IMR-90 (cell line): ENCODE measurements around the gene SDS. TPM values are rescaled to one million over a fixed set of nuclear protein-coding genes. Genes with fewer than 3 reads are reported as not detected.

ENCODE experiments used
- ATAC-seq: fragments of 200-7000 bp; cut with Tn5 transposase; 2 replicates; pipeline ENCODE4 v1.9.1; 2020; ENCODE audit warnings: low read depth, mild to moderate bottlenecking, moderate library complexity
- BruUV-seq: library from RNA; stranded (reverse); fragments of 400-500 nt; replicated peaks from 2 replicates; lab custom pipeline; 2021; lab: Mats Ljungman, UMichigan
- CTCF ChIA-PET: fragments of 300-600 bp; formaldehyde crosslinking; extraction: SDS; loops from one replicate; lab custom pipeline; 2021; ENCODE audit warnings: antibody characterized with exemption; lab: Yijun Ruan, JAX
- POLR2A ChIA-PET: fragments of 300-600 bp; sonication (Branson Sonifier 250); formaldehyde crosslinking; loops from one replicate; lab custom pipeline; 2022; ENCODE audit warnings: antibody characterized with exemption; ENCODE audit not compliant: unreplicated experiment; lab: Charles Lee
- DNase-seq: peaks from one replicate; pipeline ENCODE4 v3.0.0; 2013
- H2AFZ ChIP-seq: replicated peaks from 2 replicates; pipeline ENCODE3; 2013; ENCODE audit warnings: low read length, mild to moderate bottlenecking; ENCODE audit not compliant: poor library complexity
- H2AK5ac ChIP-seq: 2 replicates; pipeline ENCODE4 v1.6.1; 2013; ENCODE audit warnings: low read depth, low read length, inconsistent platforms
- H2AK9ac ChIP-seq: replicated peaks from 2 replicates; pipeline ENCODE3; 2013; ENCODE audit warnings: mild to moderate bottlenecking, low read depth, low read length, moderate library complexity; ENCODE audit not compliant: poor library complexity
- H2BK120ac ChIP-seq: 2 replicates; pipeline ENCODE4 v1.6.1; 2013; ENCODE audit warnings: low read depth, low read length, inconsistent platforms
- H2BK15ac ChIP-seq: 3 replicates; pipeline ENCODE4 v1.6.1; 2013; ENCODE audit warnings: low read depth, low read length, inconsistent platforms
- H2BK20ac ChIP-seq: 2 replicates; pipeline ENCODE4 v1.6.1; 2013; ENCODE audit warnings: low read depth, mild to moderate bottlenecking, inconsistent platforms, low read length, moderate library complexity
- H2BK5ac ChIP-seq: 2 replicates; pipeline ENCODE4 v1.6.1; 2013; ENCODE audit warnings: mild to moderate bottlenecking, low read depth, low read length, inconsistent platforms; ENCODE audit not compliant: poor library complexity, severe bottlenecking
- H3K14ac ChIP-seq: replicated peaks from 2 replicates; pipeline ENCODE4 v1.6.1; 2013; ENCODE audit warnings: low read depth, low read length, inconsistent platforms
- H3K18ac ChIP-seq: 2 replicates; pipeline ENCODE4 v1.6.1; 2013; ENCODE audit warnings: low read depth, low read length, control low read depth
- H3K23ac ChIP-seq: 2 replicates; pipeline ENCODE4 v1.6.1; 2013; ENCODE audit warnings: low read depth, low read length, inconsistent platforms
- H3K27ac ChIP-seq: 2 replicates; pipeline ENCODE4 v1.5.1; 2013; ENCODE audit warnings: mild to moderate bottlenecking, control low read depth, low read length; ENCODE audit not compliant: insufficient read depth
- H3K27me3 ChIP-seq: 2 replicates; pipeline ENCODE4 v1.6.1; 2013; ENCODE audit warnings: low read length; ENCODE audit not compliant: control insufficient read depth, insufficient read depth
- H3K36me3 ChIP-seq: 2 replicates; pipeline ENCODE4 v1.6.1; 2013; ENCODE audit warnings: low read length, mixed read lengths; ENCODE audit not compliant: control insufficient read depth, insufficient read depth
- H3K4ac ChIP-seq: 2 replicates; pipeline ENCODE4 v1.6.1; 2013; ENCODE audit warnings: low read depth, low read length, inconsistent platforms
- H3K4me1 ChIP-seq: 2 replicates; pipeline ENCODE4 v1.6.1; 2013; ENCODE audit warnings: low read length, mixed read lengths; ENCODE audit not compliant: control insufficient read depth, insufficient read depth
- H3K4me2 ChIP-seq: 2 replicates; pipeline ENCODE4 v1.6.1; 2013; ENCODE audit warnings: low read depth, mild to moderate bottlenecking, control low read depth, low read length, moderate library complexity
- H3K4me3 ChIP-seq: 2 replicates; pipeline ENCODE4 v1.5.1; 2013; ENCODE audit warnings: low read depth, mild to moderate bottlenecking, control low read depth, low read length, moderate library complexity; ENCODE audit not compliant: insufficient read depth
- H3K56ac ChIP-seq: 2 replicates; pipeline ENCODE4 v1.6.1; 2013; ENCODE audit warnings: low read length, inconsistent platforms; ENCODE audit not compliant: insufficient read depth; ENCODE audit errors: extremely low read depth
- H3K79me1 ChIP-seq, 2 experiments: 2 replicates each; pipeline ENCODE4 v1.6.1; 2013; ENCODE audit warnings: low read length in 2 of 2, inconsistent platforms in 1 of 2, low read depth in 1 of 2
- H3K9ac ChIP-seq: 2 replicates; pipeline ENCODE4 v1.6.1; 2013; ENCODE audit warnings: low read depth, low read length, control low read depth
- H3K9me1 ChIP-seq: 2 replicates; pipeline ENCODE4 v1.6.1; 2013; ENCODE audit warnings: low read length, inconsistent platforms; ENCODE audit not compliant: insufficient read depth
- H3K9me3 ChIP-seq: 2 replicates; pipeline ENCODE4 v1.6.1; 2013; ENCODE audit warnings: low read length; ENCODE audit not compliant: control insufficient read depth, insufficient read depth
- H4K20me1 ChIP-seq: 2 replicates; pipeline ENCODE4 v1.6.1; 2013; ENCODE audit warnings: low read length, inconsistent platforms; ENCODE audit not compliant: insufficient read depth
- H4K5ac ChIP-seq: 2 replicates; pipeline ENCODE4 v1.6.1; 2013; ENCODE audit warnings: mild to moderate bottlenecking, low read depth, low read length, control low read depth
- H4K8ac ChIP-seq, 2 experiments: 2 replicates each; pipeline ENCODE4 v1.6.1; 2013; ENCODE audit warnings: low read depth in 2 of 2, low read length in 2 of 2, control low read depth in 1 of 2, inconsistent platforms in 1 of 2
- H4K91ac ChIP-seq: 2 replicates; pipeline ENCODE4 v1.6.1; 2013; ENCODE audit warnings: low read depth, low read length, inconsistent platforms; ENCODE audit not compliant: insufficient read depth
- BHLHE40 ChIP-seq: fragments of 150-350 bp; IDR thresholded peaks from 2 replicates; pipeline ENCODE4 v1.6.1; 2016; ENCODE audit warnings: mild to moderate bottlenecking, low read depth, low read length
- CEBPB ChIP-seq: IDR thresholded peaks from 2 replicates; pipeline ENCODE4 v1.6.1; 2012; ENCODE audit warnings: low read depth, low read length, improper control_type of control experiment
- CHD1 ChIP-seq: IDR thresholded peaks from 2 replicates; pipeline ENCODE4 v1.6.1; 2012; ENCODE audit warnings: low read depth, low read length, improper control_type of control experiment
- CTCF ChIP-seq: conservative IDR thresholded peaks from 2 replicates; pipeline ENCODE4 v1.5.1; 2012; ENCODE audit warnings: mild to moderate bottlenecking, low read depth, low read length, improper control_type of control experiment
- ELK1 ChIP-seq: fragments of 150-350 bp; IDR thresholded peaks from 2 replicates; pipeline ENCODE4 v1.6.1; 2016; ENCODE audit warnings: low read depth, mild to moderate bottlenecking, low read length, moderate library complexity, borderline replicate concordance
- FOS ChIP-seq: fragments of 150-350 bp; IDR thresholded peaks from 2 replicates; pipeline ENCODE4 v1.6.1; 2016; ENCODE audit warnings: low read depth, low read length
- MAFK ChIP-seq: IDR thresholded peaks from 2 replicates; pipeline ENCODE4 v1.6.1; 2012; ENCODE audit warnings: low read depth, low read length, improper control_type of control experiment
- MAZ ChIP-seq: IDR thresholded peaks from 2 replicates; pipeline ENCODE4 v1.6.1; 2012; ENCODE audit warnings: low read depth, mild to moderate bottlenecking, low read length, improper control_type of control experiment, moderate library complexity, borderline replicate concordance
- MXI1 ChIP-seq: IDR thresholded peaks from 2 replicates; pipeline ENCODE4 v1.6.1; 2012; ENCODE audit warnings: low read depth, mild to moderate bottlenecking, low read length, moderate library complexity, borderline replicate concordance
- NFE2L2 ChIP-seq: fragments of 150-350 bp; IDR thresholded peaks from 2 replicates; pipeline ENCODE4 v1.6.1; 2016; ENCODE audit warnings: low read depth, mild to moderate bottlenecking, low read length
- POLR2A ChIP-seq: IDR thresholded peaks from 2 replicates; pipeline ENCODE4 v1.6.1; 2012; ENCODE audit warnings: mild to moderate bottlenecking, low read depth, low read length
- RAD21 ChIP-seq: IDR thresholded peaks from 2 replicates; pipeline ENCODE4 v1.6.1; 2012; ENCODE audit warnings: low read length, improper control_type of control experiment
- RCOR1 ChIP-seq: IDR thresholded peaks from 2 replicates; pipeline ENCODE4 v1.6.1; 2012; ENCODE audit warnings: mild to moderate bottlenecking, low read length, improper control_type of control experiment; ENCODE audit not compliant: insufficient replicate concordance
- RFX5 ChIP-seq: IDR thresholded peaks from 2 replicates; pipeline ENCODE4 v1.8.0; 2012; ENCODE audit warnings: low read depth, mild to moderate bottlenecking, low read length, moderate library complexity
- SMC3 ChIP-seq: fragments of 150-350 bp; IDR thresholded peaks from 2 replicates; pipeline ENCODE4 v1.6.1; 2016; ENCODE audit warnings: low read depth, mild to moderate bottlenecking, antibody characterized with exemption, low read length, moderate library complexity
- USF2 ChIP-seq: fragments of 150-350 bp; IDR thresholded peaks from 2 replicates; pipeline ENCODE4 v1.6.1; 2017; ENCODE audit warnings: mild to moderate bottlenecking, antibody characterized with exemption, low read length, low read depth
- WGBS, 2 experiments: methylation state at CpG; one replicate each; pipeline versions ENCODE4 v1.1.5 to v1.1.7; 2013; ENCODE audit warnings: missing lambda C conversion rate in 2 of 2; ENCODE audit not compliant: insufficient read length in 1 of 2; ENCODE audit errors: extremely low coverage in 2 of 2; 5-methylcytosine and 5-hydroxymethylcytosine counted together
- dilution Hi-C: fragments of 300-500 bp; cut with HindIII; formaldehyde crosslinking; loops from one replicate; pipeline ENCODE4 v1.14.3; 2018; ENCODE audit warnings: low sequenced_read_pairs; ENCODE audit not compliant: unreplicated experiment
- in situ Hi-C: fragments of 300-500 bp; cut with MboI; formaldehyde crosslinking; loops from 3 replicates; pipeline ENCODE4 v1.14.3; 2019; ENCODE audit warnings: low sequenced_read_pairs, inconsistent platforms, mixed read lengths
- intact Hi-C: fragments of 100-400 bp; cut with micrococcal nuclease; formaldehyde crosslinking; loops from 2 replicates; pipeline ENCODE4 v1.10.0; 2022
- polyA plus RNA-seq, 3 experiments: library from polyadenylated mRNA; depleted of rRNA; stranded (reverse); fragments of >200 nt; gene quantifications; 2 replicates each; pipeline ENCODE4 v1.2.3, GENCODE V29; 2012; ENCODE audit warnings: low replicate concordance in 1 of 3
- total RNA-seq: library from RNA; depleted of rRNA; stranded (reverse); fragments of >200 nt; gene quantifications from 2 replicates; pipeline ENCODE4 v1.2.3, GENCODE V29; 2012

SDS gene
- total and polyA plus RNA-seq, 2 of the 4 experiments (the other 2 are of a cell fraction): not detected

GRCh38 chr12:113416091-113416754 is 12.5 kb upstream of the SDS start:
- H4K5ac ChIP-seq: no peak overlapping the region
- no peaks in the 10 kb centered on the region for H3K79me1 ChIP-seq
- DNase-seq: no peak
- no peak overlapping the region for H3K18ac ChIP-seq
- no peaks in the 10 kb centered on the region for H3K36me3 ChIP-seq
- H2BK15ac ChIP-seq: no peak overlapping the region
- H3K9me3 ChIP-seq: no peaks in the 10 kb centered on the region
- H2AFZ ChIP-seq: no peak overlapping the region
- H4K91ac ChIP-seq: no peak overlapping the region
- no peak overlapping the region for H2BK120ac ChIP-seq
- no peaks in the 10 kb centered on the region for H3K4me1 ChIP-seq
- H3K14ac ChIP-seq: no peak overlapping the region
- H4K8ac ChIP-seq: no peak overlapping the region
- POLR2A ChIA-PET: no interaction called here
- no peak overlapping the region for H3K4me3 ChIP-seq
- no peak overlapping the region for H3K4ac ChIP-seq
- no peak overlapping the region for H2BK5ac ChIP-seq
- H3K56ac ChIP-seq: no peak overlapping the region
- intact Hi-C loops: no loop called here
- in situ Hi-C loops: no loop called here
- no CpG with 5 or more reads among the region's 6 CpGs for WGBS, 2 experiments
- CTCF ChIA-PET: interaction anchor here (0.6 kb wide), 1 partner anchor 94 kb away, joined by 3 read pairs; no protein-coding TSS in a partner anchor
- dilution Hi-C loops: no loop called here
- no peak overlapping the region for H3K9ac ChIP-seq
- no TSS peak for BruUV-seq
- peaks cover 3% of the 10 kb centered on the region; the same call in 1 of the 2 replicates for H3K27me3 ChIP-seq
- no peak overlapping the region for H3K4me2 ChIP-seq
- no peak overlapping the region for H2BK20ac ChIP-seq
- H3K23ac ChIP-seq: no peak overlapping the region
- H2AK9ac ChIP-seq: no peak overlapping the region
- TF ChIP-seq CEBPB (no peak), FOS (no peak), SMC3 (no peak), USF2 (no peak), MAZ (no peak), RFX5 (no peak), BHLHE40 (no peak; the same call in 1 of the 2 replicates), CTCF (no peak), CHD1 (no peak), RCOR1 (no peak), MXI1 (no peak), POLR2A (no peak), NFE2L2 (no peak), MAFK (no peak), RAD21 (no peak), ELK1 (no peak)
- H3K27ac ChIP-seq: no peak overlapping the region
- H2AK5ac ChIP-seq: no peak overlapping the region
- peak; percentile 66 for ATAC-seq
- no peaks in the 10 kb centered on the region for H4K20me1 ChIP-seq
- H3K9me1 ChIP-seq: no peaks in the 10 kb centered on the region
